Nephron progenitor cell (in vitro differentiated cells): ENCODE measurements around the gene NBL1.
A peak's percentile ranks its signal among the peaks of the same experiment; 100 is the strongest.

Experiments used
- DNase-seq: peaks from one replicate; pipeline ENCODE4 v3.0.0; 2021
- H3K27ac Mint-ChIP-seq: 2 replicates; pipeline ENCODE4 v1.8.0; 2021; ENCODE audit warnings: mild to moderate bottlenecking, moderate library complexity, mixed read lengths
- H3K27me3 Mint-ChIP-seq: 2 replicates; pipeline ENCODE4 v1.8.0; 2021; ENCODE audit warnings: mild to moderate bottlenecking, low read depth, mixed read lengths; ENCODE audit not compliant: poor library complexity
- H3K36me3 Mint-ChIP-seq: 2 replicates; pipeline ENCODE4 v1.8.0; 2021; ENCODE audit warnings: low read depth, mixed read lengths
- H3K4me1 Mint-ChIP-seq: 2 replicates; pipeline ENCODE4 v1.8.0; 2021; ENCODE audit warnings: mixed read lengths
- H3K4me3 Mint-ChIP-seq: 2 replicates; pipeline ENCODE4 v1.8.0; 2021; ENCODE audit warnings: mild to moderate bottlenecking, moderate library complexity, mixed read lengths
- H3K9me3 Mint-ChIP-seq: 2 replicates; pipeline ENCODE4 v1.8.0; 2021; ENCODE audit warnings: mild to moderate bottlenecking, moderate library complexity, mixed read lengths
- CTCF ChIP-seq: fragments of 200-600 bp; sonication (generic); IDR thresholded peaks from 2 replicates; pipeline ENCODE4 v1.5.0; 2021; ENCODE audit warnings: antibody characterized with exemption

The NBL1 gene

GRCh38 chr1:19640363-19641316 is 3.5 kb upstream of the NBL1 start:
- Mint-ChIP-seq H3K27ac (no peak overlapping the region), H3K36me3 (no peaks in the 10 kb centered on the region), H3K4me1 (peaks cover 10% of the 10 kb centered on the region), H3K27me3 (peaks cover 66% of the 10 kb centered on the region), H3K4me3 (no peak overlapping the region), H3K9me3 (no peaks in the 10 kb centered on the region)
- DNase-seq: peak; percentile 32
- no peak for TF ChIP-seq CTCF

- H3K9me3 Mint-ChIP-seq: no peaks in the 10 kb centered on the region
- H3K27ac Mint-ChIP-seq: no peak overlapping the region
- DNase-seq: no peak
- peak overlapping the region; percentile 78 for H3K4me3 Mint-ChIP-seq
- H3K4me1 Mint-ChIP-seq: peaks cover 10% of the 10 kb centered on the region
- TF ChIP-seq CTCF: no peak
- H3K36me3 Mint-ChIP-seq: no peaks in the 10 kb centered on the region
- H3K27me3 Mint-ChIP-seq: peaks cover 85% of the 10 kb centered on the region
Observed at GRCh38 chr1:19643121-19643520, 990 bp upstream of the NBL1 start.

- DNase-seq: no peak
- Mint-ChIP-seq H3K36me3 (no peaks in the 10 kb centered on the region), H3K27ac (no peak overlapping the region), H3K9me3 (no peaks in the 10 kb centered on the region), H3K27me3 (peaks cover 83% of the 10 kb centered on the region), H3K4me1 (peaks cover 10% of the 10 kb centered on the region), H3K4me3 (no peak overlapping the region)
- TF ChIP-seq CTCF: no peak
Observed at GRCh38 chr1:19644395-19644680, 227 bp downstream of the NBL1 start.

GRCh38 chr1:19644681-19645410 is 735 bp downstream of the NBL1 start:
- TF ChIP-seq CTCF: no peak
- H3K4me3 Mint-ChIP-seq: peak overlapping the region; percentile 95
- peaks cover 81% of the 10 kb centered on the region for H3K27me3 Mint-ChIP-seq
- H3K9me3 Mint-ChIP-seq: no peaks in the 10 kb centered on the region
- peaks cover 10% of the 10 kb centered on the region for H3K4me1 Mint-ChIP-seq
- peak; percentile 50 for DNase-seq
- no peak overlapping the region for H3K27ac Mint-ChIP-seq
- no peaks in the 10 kb centered on the region for H3K36me3 Mint-ChIP-seq

GRCh38 chr1:19645411-19646251 is 1.5 kb downstream of the NBL1 start:
- Mint-ChIP-seq H3K4me1 (peaks cover 10% of the 10 kb centered on the region), H3K27me3 (peaks cover 78% of the 10 kb centered on the region), H3K36me3 (no peaks in the 10 kb centered on the region), H3K4me3 (peak overlapping the region; percentile 95), H3K9me3 (no peaks in the 10 kb centered on the region), H3K27ac (no peak overlapping the region)
- DNase-seq: no peak
- TF ChIP-seq CTCF: no peak
